Endothelial cell of umbilical vein (primary cell): ENCODE results near the gene ZNF652. TPM values are rescaled to one million over a fixed set of nuclear protein-coding genes. Genes with fewer than 3 reads are reported as not detected.

Experiments used
- BruUV-seq: library from RNA; stranded (reverse); fragments of 400-500 nt; replicated peaks from 2 replicates; lab custom pipeline; 2021; lab: Mats Ljungman, UMichigan
- CTCF ChIA-PET: fragments of 300-600, 350-600 bp; sonication (Branson Sonifier 250); formaldehyde crosslinking; loops from one replicate; lab custom pipeline; 2021; ENCODE audit warnings: antibody characterized with exemption, inconsistent platforms; lab: Charles Lee
- POLR2A ChIA-PET: fragments of 300-600, 350-600 bp; sonication (Branson Sonifier 250); formaldehyde crosslinking; loops from one replicate; lab custom pipeline; 2021; ENCODE audit warnings: antibody characterized with exemption, inconsistent platforms; lab: Charles Lee
- DNase-seq: peaks from one replicate; pipeline ENCODE4 v3.0.0-alpha.2; 2011; ENCODE audit warnings: low read depth, low spot score
- FAIRE-seq: peaks from 2 replicates; lab custom pipeline; 2011; peaks lifted over from hg19 to GRCh38; lab: Jason Lieb, UNC
- H2AFZ ChIP-seq: 2 replicates; pipeline ENCODE4 v1.6.0; 2012; ENCODE audit warnings: low read depth, low read length, control low read depth, inconsistent platforms
- H3K27ac ChIP-seq: 2 replicates; pipeline ENCODE4 v1.5.1; 2011; ENCODE audit warnings: low read depth, mild to moderate bottlenecking, control low read depth, low read length, moderate library complexity; ENCODE audit not compliant: insufficient read depth
- H3K27me3 ChIP-seq, 2 experiments: 2 replicates each; pipeline versions ENCODE4 v1.6.0 to v1.6.1; 2011; ENCODE audit warnings: low read length in 2 of 2, mixed read lengths in 1 of 2; ENCODE audit not compliant: control insufficient read depth in 2 of 2, insufficient read depth in 2 of 2
- H3K36me3 ChIP-seq, 2 experiments: 2 replicates in 1 of 2; 3 replicates in 1 of 2; pipeline ENCODE4 v1.5.1; 2011; ENCODE audit warnings: low read length in 2 of 2, mild to moderate bottlenecking in 1 of 2, moderate library complexity in 1 of 2; ENCODE audit not compliant: control insufficient read depth in 2 of 2, insufficient read depth in 2 of 2; ENCODE audit errors: extremely low read depth in 1 of 2
- H3K4me1 ChIP-seq: 3 replicates; pipeline ENCODE4 v1.5.1; 2011; ENCODE audit warnings: mild to moderate bottlenecking, low read length; ENCODE audit not compliant: control insufficient read depth, insufficient read depth; ENCODE audit errors: extremely low read depth
- H3K4me2 ChIP-seq: 2 replicates; pipeline ENCODE4 v1.6.1; 2011; ENCODE audit warnings: low read length, control low read depth, mixed read lengths; ENCODE audit not compliant: insufficient read depth
- H3K4me3 ChIP-seq, 3 experiments: fragments of 200-600 bp in 1 of 3; sonication (generic), shearing (Covaris generic) in 1 of 3; replicated peaks in 1 of 3; 2 replicates each; pipeline ENCODE4 v1.5.1; 2011 to 2016; ENCODE audit warnings: control low read depth in 3 of 3, low read length in 3 of 3, mild to moderate bottlenecking in 2 of 3, inconsistent platforms in 1 of 3, low read depth in 1 of 3, moderate library complexity in 1 of 3; ENCODE audit not compliant: insufficient read depth in 1 of 3
- H3K79me2 ChIP-seq: 2 replicates; pipeline ENCODE4 v1.6.0; 2012; ENCODE audit warnings: low read length, inconsistent platforms; ENCODE audit not compliant: control insufficient read depth, insufficient read depth
- H3K9ac ChIP-seq: replicated peaks from 2 replicates; pipeline ENCODE3; 2011; ENCODE audit warnings: low read length, control low read depth; ENCODE audit not compliant: insufficient read depth; ENCODE audit errors: extremely low read depth
- H3K9me1 ChIP-seq: replicated peaks from 3 replicates; pipeline ENCODE4 v1.6.0; 2011; ENCODE audit warnings: mild to moderate bottlenecking, low read length; ENCODE audit not compliant: control insufficient read depth, insufficient read depth; ENCODE audit errors: extremely low read depth
- H3K9me3 ChIP-seq: replicated peaks from 2 replicates; pipeline ENCODE4 v1.5.1; 2012; ENCODE audit warnings: low read length, inconsistent platforms; ENCODE audit not compliant: control insufficient read depth, insufficient read depth
- H4K20me1 ChIP-seq: replicated peaks from 2 replicates; pipeline ENCODE3; 2011; ENCODE audit warnings: mild to moderate bottlenecking, low read length; ENCODE audit not compliant: control insufficient read depth, insufficient read depth; ENCODE audit errors: extremely low read depth
- EZH2 ChIP-seq: IDR thresholded peaks from 2 replicates; pipeline ENCODE4 v1.6.1; 2012; ENCODE audit warnings: borderline replicate concordance, low read depth, mild to moderate bottlenecking, moderate library complexity, low read length, inconsistent platforms; ENCODE audit not compliant: severe bottlenecking
- FOS ChIP-seq: IDR thresholded peaks from 2 replicates; pipeline ENCODE4 v1.6.1; 2011; ENCODE audit warnings: mild to moderate bottlenecking, low read length, moderate library complexity, borderline replicate concordance; ENCODE audit not compliant: insufficient read depth
- GATA2 ChIP-seq: IDR thresholded peaks from 2 replicates; pipeline ENCODE4 v1.7.0; 2011; ENCODE audit warnings: low read depth, mild to moderate bottlenecking, moderate library complexity, mixed read lengths, low read length; ENCODE audit not compliant: insufficient read length, insufficient read depth
- JUN ChIP-seq: IDR thresholded peaks from 2 replicates; pipeline ENCODE4 v1.6.1; 2011; ENCODE audit warnings: borderline replicate concordance, low read depth; ENCODE audit not compliant: insufficient read length, insufficient read depth
- MYC ChIP-seq: IDR thresholded peaks from one replicate; pipeline ENCODE4 v1.6.1; 2011; ENCODE audit warnings: mild to moderate bottlenecking, low read depth, low read length
- POLR2A ChIP-seq: IDR thresholded peaks from 2 replicates; pipeline ENCODE4 v1.6.1; 2012; ENCODE audit warnings: low read depth, mild to moderate bottlenecking, control low read depth, low read length
- POLR2AphosphoS5 ChIP-seq: IDR thresholded peaks from 2 replicates; pipeline ENCODE4 v1.6.1; 2012; ENCODE audit warnings: low read depth, mild to moderate bottlenecking, control low read depth, low read length, moderate library complexity; ENCODE audit not compliant: insufficient read depth
- dilution Hi-C: fragments of 300-500 bp; cut with MboI; formaldehyde crosslinking; loops from one replicate; pipeline ENCODE4 v1.15.0; 2019; ENCODE audit warnings: low sequenced_read_pairs; ENCODE audit not compliant: extremely low pct_ligation_motif_present
- intact Hi-C: fragments of 100-400 bp; cut with micrococcal nuclease; formaldehyde crosslinking; loops from one replicate; pipeline ENCODE4 v1.10.0; 2022
- polyA plus RNA-seq, 4 experiments: library from polyadenylated mRNA; depleted of rRNA in 3 of 4; stranded (reverse) in 3 of 4; unstranded in 1 of 4; fragments of >200 nt; gene quantifications; 2 replicates each; pipeline versions ENCODE4 v1.2.1 to v1.2.3, GENCODE V29; 2011 to 2012; ENCODE audit warnings: missing spikeins in 1 of 4
- total RNA-seq: library from RNA; stranded (reverse); gene quantifications from 2 replicates; pipeline ENCODE4 v1.2.3, GENCODE V29; 2021
- TF ChIP-seq, protein P1 (sequence below), 2 donors: IDR thresholded peaks; 1 replicate in 1 of 2; 2 replicates in 1 of 2; pipeline ENCODE4 v1.5.1; 2011; ENCODE audit warnings: low read length in 2 of 2, mild to moderate bottlenecking in 2 of 2, moderate library complexity in 2 of 2, control low read depth in 1 of 2, inconsistent platforms in 1 of 2, low read depth in 1 of 2; ENCODE audit not compliant: insufficient read depth in 1 of 2; ENCODE audit errors: extremely low read depth in 1 of 2
- TF ChIP-seq, protein P2 (sequence below): IDR thresholded peaks from 2 replicates; pipeline ENCODE4 v1.6.1; 2011; ENCODE audit not compliant: insufficient read depth, insufficient read length

ZNF652 gene
- total and polyA plus RNA-seq, 2 donors (not counting 3 experiments of a cell fraction or from before 2014, with no cell fraction given) = 6.1 to 18.6 TPM

DNA sequence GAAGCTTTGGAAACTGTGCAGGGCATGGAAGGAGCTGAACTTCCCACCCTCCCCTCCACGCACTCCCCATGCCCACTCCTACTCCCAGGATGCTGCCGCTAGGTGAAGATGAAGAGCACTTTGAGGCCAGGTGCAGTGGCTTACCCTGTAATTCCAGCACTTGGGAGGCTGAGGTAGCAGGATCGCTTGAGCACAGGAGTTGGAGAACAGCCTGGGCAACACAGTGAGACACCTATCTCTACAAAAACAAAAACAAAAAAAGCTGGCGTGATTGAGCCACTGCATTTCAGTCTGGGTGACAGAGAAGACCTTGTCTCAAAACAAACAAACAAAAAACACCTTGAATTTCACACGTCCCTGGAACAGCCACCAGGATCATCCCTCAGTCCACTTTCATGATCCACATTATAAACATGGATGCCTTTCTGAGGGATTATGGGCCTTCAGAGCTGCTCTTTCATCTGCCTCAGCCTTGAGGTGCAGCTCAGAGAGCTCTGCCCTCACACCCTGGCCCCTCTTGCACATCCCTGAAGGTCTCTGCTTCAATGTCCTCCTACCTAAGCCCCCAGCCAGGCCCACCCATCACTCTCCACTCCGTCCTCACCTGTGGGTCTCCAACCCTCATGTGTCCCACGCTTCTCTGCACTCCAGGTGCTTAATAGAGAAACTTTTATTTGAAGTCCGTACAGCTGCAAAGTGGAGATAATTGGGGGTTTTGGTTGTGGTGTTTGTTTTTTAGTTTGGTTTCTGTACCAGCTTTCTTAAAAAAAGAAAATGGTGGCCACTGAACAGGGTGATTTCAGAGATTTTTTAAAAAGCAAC lies 26.9 kb upstream of the ZNF652 start:
- no peak overlapping the region for H3K4me3 ChIP-seq
- H3K9me3 ChIP-seq = no peaks in the 10 kb centered on the region
- H3K9me1 ChIP-seq = no peaks in the 10 kb centered on the region
- CTCF ChIA-PET = interaction anchor here (0.6 to 4.0 kb wide), 3 partner anchors 21 to 73 kb away, joined by 5 to 13 read pairs (median 9); no protein-coding TSS in a partner anchor
- H3K36me3 ChIP-seq = no peaks in the 10 kb centered on the region
- no TSS peak for BruUV-seq
- H3K27me3 ChIP-seq = no peaks in the 10 kb centered on the region
- no peak for TF ChIP-seq EZH2
- no peak for TF ChIP-seq JUN
- TF ChIP-seq, protein P1, sequence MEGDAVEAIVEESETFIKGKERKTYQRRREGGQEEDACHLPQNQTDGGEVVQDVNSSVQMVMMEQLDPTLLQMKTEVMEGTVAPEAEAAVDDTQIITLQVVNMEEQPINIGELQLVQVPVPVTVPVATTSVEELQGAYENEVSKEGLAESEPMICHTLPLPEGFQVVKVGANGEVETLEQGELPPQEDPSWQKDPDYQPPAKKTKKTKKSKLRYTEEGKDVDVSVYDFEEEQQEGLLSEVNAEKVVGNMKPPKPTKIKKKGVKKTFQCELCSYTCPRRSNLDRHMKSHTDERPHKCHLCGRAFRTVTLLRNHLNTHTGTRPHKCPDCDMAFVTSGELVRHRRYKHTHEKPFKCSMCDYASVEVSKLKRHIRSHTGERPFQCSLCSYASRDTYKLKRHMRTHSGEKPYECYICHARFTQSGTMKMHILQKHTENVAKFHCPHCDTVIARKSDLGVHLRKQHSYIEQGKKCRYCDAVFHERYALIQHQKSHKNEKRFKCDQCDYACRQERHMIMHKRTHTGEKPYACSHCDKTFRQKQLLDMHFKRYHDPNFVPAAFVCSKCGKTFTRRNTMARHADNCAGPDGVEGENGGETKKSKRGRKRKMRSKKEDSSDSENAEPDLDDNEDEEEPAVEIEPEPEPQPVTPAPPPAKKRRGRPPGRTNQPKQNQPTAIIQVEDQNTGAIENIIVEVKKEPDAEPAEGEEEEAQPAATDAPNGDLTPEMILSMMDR (IDR thresholded peaks at IDR 0.05; ENCODE audit: extremely low read depth in 1 of 2, insufficient read depth in 1 of 2, low read depth in 1 of 2, low read length in 2 of 2) = no peak
- TF ChIP-seq FOS = no peak
- TF ChIP-seq, protein P2, sequence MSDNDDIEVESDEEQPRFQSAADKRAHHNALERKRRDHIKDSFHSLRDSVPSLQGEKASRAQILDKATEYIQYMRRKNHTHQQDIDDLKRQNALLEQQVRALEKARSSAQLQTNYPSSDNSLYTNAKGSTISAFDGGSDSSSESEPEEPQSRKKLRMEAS = no peak
- no peak for TF ChIP-seq POLR2AphosphoS5
- TF ChIP-seq POLR2A = no peak
- no peak for TF ChIP-seq MYC
- no peak for TF ChIP-seq GATA2
- intact Hi-C loops (no loop called here), dilution Hi-C loops (no loop called here)
- H3K4me2 ChIP-seq = no peak overlapping the region
- FAIRE-seq = no peak
- no peaks in the 10 kb centered on the region for H4K20me1 ChIP-seq
- peaks cover 14% of the 10 kb centered on the region for H3K4me1 ChIP-seq
- POLR2A ChIA-PET = no interaction called here
- no peak for DNase-seq
- H2AFZ ChIP-seq = no peak overlapping the region
- no peak overlapping the region for H3K9ac ChIP-seq
- no peaks in the 10 kb centered on the region for H3K79me2 ChIP-seq
- no peak overlapping the region for H3K27ac ChIP-seq
